ENCODE results near the gene ZNF248.

Gene ZNF248

GRCh38 chr10:37857287-37858211, at the start of gene ZNF248:
Gene ZNF248 (minus strand): TSS chr10:37857610. CDS start chr10:37856310, 1,300 bp downstream.
- TF ChIP-seq CTCF (IDR thresholded peaks at IDR 0.05; ENCODE audit: extremely low read depth, insufficient read depth, missing control alignments), result no peak
- DNase-seq (ENCODE audit: low spot score), result peak; percentile 91
- in situ Hi-C loops (cut with MboI; ENCODE audit: low pct_unique_long_range_greater_than_20kb, low sequenced_read_pairs, unreplicated experiment), result loop anchor here (25.0 kb wide), 1 partner anchor 230 kb away; the partner anchor contains the start of gene ZNF37A

GRCh38 chr10:37906382-37906781, 49.0 kb upstream of the ZNF248 start:
- in situ Hi-C loops (cut with MboI; ENCODE audit: low pct_unique_long_range_greater_than_20kb, low sequenced_read_pairs, unreplicated experiment), result no loop called here
- no peak for TF ChIP-seq CTCF (IDR thresholded peaks at IDR 0.05; ENCODE audit: extremely low read depth, insufficient read depth, missing control alignments)
- DNase-seq (ENCODE audit: low spot score), result no peak

GRCh38 chr10:37896436-37896835, 39.0 kb upstream of the ZNF248 start:
- TF ChIP-seq CTCF (IDR thresholded peaks at IDR 0.05; ENCODE audit: extremely low read depth, insufficient read depth, missing control alignments), result no peak
- no peak for DNase-seq (ENCODE audit: low spot score)
- in situ Hi-C loops (cut with MboI; ENCODE audit: low pct_unique_long_range_greater_than_20kb, low sequenced_read_pairs, unreplicated experiment), result no loop called here

GRCh38 chr10:37895674-37896073, 38.3 kb upstream of the ZNF248 start:
- no peak for DNase-seq (ENCODE audit: low spot score)
- no peak for TF ChIP-seq CTCF (IDR thresholded peaks at IDR 0.05; ENCODE audit: extremely low read depth, insufficient read depth, missing control alignments)
- in situ Hi-C loops (cut with MboI; ENCODE audit: low pct_unique_long_range_greater_than_20kb, low sequenced_read_pairs, unreplicated experiment), result no loop called here

GRCh38 chr10:37885850-37886249, 28.4 kb upstream of the ZNF248 start:
- no peak for TF ChIP-seq CTCF (IDR thresholded peaks at IDR 0.05; ENCODE audit: extremely low read depth, insufficient read depth, missing control alignments)
- no peak for DNase-seq (ENCODE audit: low spot score)
- in situ Hi-C loops (cut with MboI; ENCODE audit: low pct_unique_long_range_greater_than_20kb, low sequenced_read_pairs, unreplicated experiment), result no loop called here

- DNase-seq (ENCODE audit: low spot score), result no peak
Observed at GRCh38 chr10:37872955-37873354, 15.5 kb upstream of the ZNF248 start.

More at GRCh38 chr10:37872955-37873354, 15.5 kb upstream of the ZNF248 start:
- in situ Hi-C loops (cut with MboI; ENCODE audit: low pct_unique_long_range_greater_than_20kb, low sequenced_read_pairs, unreplicated experiment), result loop anchor here (25.0 kb wide), 1 partner anchor 214 kb away; the partner anchor contains the start of gene ZNF37A
- TF ChIP-seq CTCF (IDR thresholded peaks at IDR 0.05; ENCODE audit: extremely low read depth, insufficient read depth, missing control alignments), result no peak
